ENCODE data around the gene C2orf69. TPM values are rescaled to one million over a fixed set of nuclear protein-coding genes. Genes with fewer than 3 reads are reported as not detected.

C2orf69 gene
- total RNA-seq, 1 experiment from 2014 or later: 22.0 TPM

DNA sequence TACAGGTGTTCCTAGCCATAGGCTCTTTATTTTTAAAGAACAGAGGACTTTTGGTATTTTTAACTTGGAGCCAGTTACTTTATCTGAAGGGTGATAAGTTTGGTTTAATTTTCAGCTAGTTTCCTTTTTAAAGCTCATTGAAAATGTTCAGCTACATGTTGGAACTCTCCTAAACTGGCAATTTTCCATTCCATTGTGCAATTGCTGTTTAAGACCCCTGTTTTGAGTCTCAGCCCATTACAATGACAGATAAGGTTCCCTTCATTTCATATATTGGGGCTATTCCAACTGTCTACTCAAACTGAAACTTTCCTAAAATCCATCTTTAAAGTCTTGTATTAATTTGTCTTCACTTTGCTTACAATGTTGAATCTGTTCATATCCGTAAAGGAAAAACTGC lies 55.9 kb downstream of the C2orf69 start:
- Histone ChIP-seq H3K14ac (ENCODE audit: insufficient read depth, low read length) (no peak overlapping the region), H2BK12ac (ENCODE audit: insufficient read length, low read depth, low read length) (no peak overlapping the region), H3K23ac (ENCODE audit: insufficient read length, low read depth, low read length) (no peak overlapping the region), H2AFZ (ENCODE audit: low read length) (no peak overlapping the region), H2BK120ac (ENCODE audit: low read depth, low read length, poor library complexity, severe bottlenecking) (no peak overlapping the region), H4K5ac (ENCODE audit: insufficient read length, low read depth, low read length) (no peak overlapping the region), H3K4ac (ENCODE audit: low read depth, low read length) (no peak overlapping the region), H2AK5ac (ENCODE audit: insufficient read length, low read length) (no peak overlapping the region), H4K20me1 (ENCODE audit: control insufficient read depth, insufficient read depth, insufficient read length) (no peaks in the 10 kb centered on the region), H2BK5ac (ENCODE audit: insufficient read length, low read length) (no peak overlapping the region), H3K4me2 (ENCODE audit: insufficient read depth, insufficient read length, low read length) (no peak overlapping the region), H4K91ac (ENCODE audit: insufficient read length, low read depth, low read length) (no peak overlapping the region), H3K18ac (ENCODE audit: insufficient read length, low read depth, low read length) (no peak overlapping the region), H3K27ac (ENCODE audit: insufficient read length, low read depth, low read length) (no peak overlapping the region), H3K79me2 (ENCODE audit: insufficient read depth, low read length) (no peaks in the 10 kb centered on the region), H3K79me1 (ENCODE audit: insufficient read depth, low read depth, low read length, poor library complexity, severe bottlenecking) (no peaks in the 10 kb centered on the region), H3K23me2 (ENCODE audit: insufficient read length, low read depth, low read length, poor library complexity, severe bottlenecking) (no peaks in the 10 kb centered on the region), H3K9me3 (ENCODE audit: control insufficient read depth, low read depth, low read length) (no peaks in the 10 kb centered on the region), H3T11ph (ENCODE audit: low read length) (no peak overlapping the region), H3K9ac (ENCODE audit: extremely low read depth, insufficient read length, low read length) (no peak overlapping the region), H3K4me1 (ENCODE audit: insufficient read depth, low read length) (no peaks in the 10 kb centered on the region), H4K8ac (replicated peaks; ENCODE audit: insufficient read length, low read depth, low read length) (no peak overlapping the region), H2BK20ac (ENCODE audit: low read depth, low read length, poor library complexity, severe bottlenecking) (no peak overlapping the region), H2BK15ac (ENCODE audit: low read depth, low read length) (no peak overlapping the region), H3K27me3 (ENCODE audit: insufficient read depth, low read length) (no peaks in the 10 kb centered on the region), H3K56ac (ENCODE audit: insufficient read length, low read depth, low read length) (no peak overlapping the region)
- no peak for DNase-seq
- Mint-ChIP-seq H3K4me3 (no peak overlapping the region), H3K27me3 (ENCODE audit: low read depth) (no peaks in the 10 kb centered on the region), H3K27ac (no peak overlapping the region), H3K9me3 (no peaks in the 10 kb centered on the region), H3K36me3 (ENCODE audit: insufficient read depth in 1 of 3, low read depth in 3 of 3) (peaks cover 6 to 30% (median 28%) of the 10 kb centered on the region in 3 experiments; a peak in 5 of 7 replicates), H3K4me1 (no peaks in the 10 kb centered on the region)
- WGBS (ENCODE audit: extremely low coverage, insufficient read length, low lambda C conversion rate): no CpG with 5 or more reads among the region's 1 CpG
- TF ChIP-seq, protein P1, sequence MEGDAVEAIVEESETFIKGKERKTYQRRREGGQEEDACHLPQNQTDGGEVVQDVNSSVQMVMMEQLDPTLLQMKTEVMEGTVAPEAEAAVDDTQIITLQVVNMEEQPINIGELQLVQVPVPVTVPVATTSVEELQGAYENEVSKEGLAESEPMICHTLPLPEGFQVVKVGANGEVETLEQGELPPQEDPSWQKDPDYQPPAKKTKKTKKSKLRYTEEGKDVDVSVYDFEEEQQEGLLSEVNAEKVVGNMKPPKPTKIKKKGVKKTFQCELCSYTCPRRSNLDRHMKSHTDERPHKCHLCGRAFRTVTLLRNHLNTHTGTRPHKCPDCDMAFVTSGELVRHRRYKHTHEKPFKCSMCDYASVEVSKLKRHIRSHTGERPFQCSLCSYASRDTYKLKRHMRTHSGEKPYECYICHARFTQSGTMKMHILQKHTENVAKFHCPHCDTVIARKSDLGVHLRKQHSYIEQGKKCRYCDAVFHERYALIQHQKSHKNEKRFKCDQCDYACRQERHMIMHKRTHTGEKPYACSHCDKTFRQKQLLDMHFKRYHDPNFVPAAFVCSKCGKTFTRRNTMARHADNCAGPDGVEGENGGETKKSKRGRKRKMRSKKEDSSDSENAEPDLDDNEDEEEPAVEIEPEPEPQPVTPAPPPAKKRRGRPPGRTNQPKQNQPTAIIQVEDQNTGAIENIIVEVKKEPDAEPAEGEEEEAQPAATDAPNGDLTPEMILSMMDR (conservative IDR thresholded peaks at IDR 0.05): no peak

Measured in H9 (cell line).